Osteoblast (primary cell): ENCODE results near the gene UNC13D. TPM values are rescaled to one million over a fixed set of nuclear protein-coding genes. Genes with fewer than 3 reads are reported as not detected.

Experiments used
- DNase-seq: peaks from one replicate; pipeline ENCODE4 v3.0.0; 2011; ENCODE audit warnings: low spot score, mixed read lengths; ENCODE audit not compliant: insufficient read length; ENCODE audit errors: missing footprints
- H2AFZ ChIP-seq: 2 replicates; pipeline ENCODE4 v1.6.0; 2011; ENCODE audit warnings: mild to moderate bottlenecking, low read length
- H3K27ac ChIP-seq: 2 replicates; pipeline ENCODE4 v1.5.1; 2011; ENCODE audit warnings: mild to moderate bottlenecking, low read depth, low read length, moderate library complexity
- H3K27me3 ChIP-seq: 2 replicates; pipeline ENCODE4 v1.6.0; 2012; ENCODE audit warnings: mild to moderate bottlenecking, control low read depth, inconsistent platforms, low read length, moderate library complexity; ENCODE audit not compliant: insufficient read depth
- H3K36me3 ChIP-seq: 2 replicates; pipeline ENCODE4 v1.5.1; 2011; ENCODE audit warnings: mild to moderate bottlenecking, low read length, control low read depth, moderate library complexity; ENCODE audit not compliant: insufficient read depth
- H3K4me1 ChIP-seq: 2 replicates; pipeline ENCODE4 v1.5.1; 2011; ENCODE audit warnings: mild to moderate bottlenecking, low read length, control low read depth, moderate library complexity; ENCODE audit not compliant: insufficient read depth
- H3K4me2 ChIP-seq: 2 replicates; pipeline ENCODE4 v1.6.0; 2011; ENCODE audit warnings: mild to moderate bottlenecking, low read length; ENCODE audit not compliant: insufficient read depth
- H3K4me3 ChIP-seq: fragments of 200-600 bp; sonication (generic); 3 replicates; pipeline ENCODE4 v1.5.1; 2012; ENCODE audit warnings: mild to moderate bottlenecking, low read length, inconsistent platforms; ENCODE audit not compliant: insufficient read depth
- H3K79me2 ChIP-seq: 2 replicates; pipeline ENCODE4 v1.6.0; 2012; ENCODE audit warnings: mild to moderate bottlenecking, low read length, control low read depth, inconsistent platforms; ENCODE audit not compliant: insufficient read depth
- H3K9me3 ChIP-seq: 2 replicates; pipeline ENCODE4 v1.5.1; 2011; ENCODE audit warnings: low read depth, low read length, control low read depth
- H4K20me1 ChIP-seq: 2 replicates; pipeline ENCODE4 v1.6.0; 2012; ENCODE audit warnings: mild to moderate bottlenecking, low read length, control low read depth; ENCODE audit not compliant: insufficient read depth
- CTCF ChIP-seq: IDR thresholded peaks from 2 replicates; pipeline ENCODE4 v1.5.1; 2011; ENCODE audit warnings: mild to moderate bottlenecking, low read depth, low read length, moderate library complexity; ENCODE audit errors: extremely low read depth
- total RNA-seq: library from RNA; depleted of rRNA; stranded (reverse); fragments of >200 nt; gene quantifications from 2 replicates; pipeline ENCODE4 v1.2.3, GENCODE V29; 2012

UNC13D gene
- total RNA-seq, 1 donor: 1.1 TPM

DNA sequence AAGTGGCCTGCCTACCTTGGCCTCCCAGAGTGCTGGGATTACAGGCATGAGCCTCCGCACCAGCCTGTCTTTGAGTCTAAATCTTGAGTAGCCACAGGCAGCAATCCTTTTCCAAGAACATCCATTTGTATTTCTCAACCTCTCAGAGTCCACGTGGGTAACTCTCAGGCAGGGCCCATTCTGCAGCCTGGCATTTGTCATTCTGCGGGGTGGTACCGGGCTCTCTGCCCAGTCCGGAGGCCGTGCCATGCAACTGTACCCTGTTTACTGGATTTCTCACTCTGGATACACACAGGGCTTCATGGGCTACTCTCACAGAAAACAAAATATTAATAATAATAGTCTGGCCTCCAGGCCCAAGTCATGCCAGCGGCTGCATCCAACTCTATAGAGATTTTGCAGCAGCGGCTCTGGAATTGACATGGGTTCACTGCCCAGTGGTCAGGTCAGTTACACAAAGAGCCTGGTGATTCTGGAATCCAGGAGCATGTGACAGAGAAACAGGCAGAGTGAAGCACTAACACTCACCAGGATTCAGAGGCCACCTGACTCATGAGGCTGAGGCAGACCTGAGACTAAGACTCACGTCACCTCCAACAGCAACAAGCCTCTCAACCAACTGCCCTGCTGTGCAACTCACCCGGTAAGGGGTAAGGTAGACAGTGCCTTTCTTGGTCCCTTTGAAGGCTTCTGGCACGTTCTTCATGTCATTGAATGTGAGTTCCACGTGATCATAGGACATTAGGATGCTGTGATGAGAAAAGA, 6.9 kb upstream of the UNC13D start:
- DNase-seq: peak; percentile 71
- Histone ChIP-seq H3K4me1 (peaks cover 20% of the 10 kb centered on the region), H3K4me3 (no peak overlapping the region), H4K20me1 (peaks cover 6% of the 10 kb centered on the region), H3K79me2 (peaks cover 28% of the 10 kb centered on the region), H3K36me3 (peaks cover 53% of the 10 kb centered on the region), H3K27me3 (no peaks in the 10 kb centered on the region), H3K27ac (no peak overlapping the region), H3K4me2 (no peak overlapping the region), H2AFZ (no peak overlapping the region), H3K9me3 (no peaks in the 10 kb centered on the region)
- no peak for TF ChIP-seq CTCF

- H3K36me3 ChIP-seq: peaks cover 55% of the 10 kb centered on the region
- no peak for TF ChIP-seq CTCF
- H3K4me3 ChIP-seq: no peak overlapping the region
These were observed 5.5 kb upstream of the UNC13D start for GRCh38 chr17:75849724-75850123.

DNA sequence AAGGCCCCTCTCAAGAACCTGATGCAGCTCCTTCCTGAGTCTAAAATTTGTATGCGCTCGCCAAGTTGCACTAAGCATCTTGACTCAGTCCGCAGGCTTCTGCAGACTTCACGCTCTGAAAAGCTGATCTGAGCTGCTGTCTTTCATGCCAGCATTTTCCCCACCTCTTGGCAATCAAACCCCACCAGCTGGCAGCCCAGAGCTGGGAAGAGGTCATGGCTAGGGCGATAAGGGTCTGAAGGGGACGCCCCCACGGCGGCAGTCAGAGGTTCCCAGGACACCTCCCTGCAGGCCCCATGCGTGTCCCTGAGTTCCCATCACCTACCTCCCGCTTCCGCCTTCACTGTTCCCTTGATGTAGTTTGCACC, 5.1 kb upstream of the UNC13D start:
- peaks cover 6% of the 10 kb centered on the region for H4K20me1 ChIP-seq
- TF ChIP-seq CTCF: no peak
- no peak overlapping the region for H2AFZ ChIP-seq
- peaks cover 55% of the 10 kb centered on the region for H3K36me3 ChIP-seq
- H3K4me3 ChIP-seq: no peak overlapping the region
- DNase-seq: peak; percentile 77
- peaks cover 19% of the 10 kb centered on the region for H3K79me2 ChIP-seq
- H3K9me3 ChIP-seq: no peaks in the 10 kb centered on the region
- no peak overlapping the region for H3K4me2 ChIP-seq
- H3K27ac ChIP-seq: no peak overlapping the region
- H3K27me3 ChIP-seq: no peaks in the 10 kb centered on the region
- H3K4me1 ChIP-seq: peaks cover 13% of the 10 kb centered on the region

More at GRCh38 chr17:75849724-75850123, 5.5 kb upstream of the UNC13D start:
- H2AFZ ChIP-seq: no peak overlapping the region
- H3K27me3 ChIP-seq: no peaks in the 10 kb centered on the region
- H3K9me3 ChIP-seq: no peaks in the 10 kb centered on the region
- H3K27ac ChIP-seq: no peak overlapping the region
- peak; percentile 26 for DNase-seq
- H3K79me2 ChIP-seq: peaks cover 21% of the 10 kb centered on the region
- no peak overlapping the region for H3K4me2 ChIP-seq
- peaks cover 18% of the 10 kb centered on the region for H3K4me1 ChIP-seq
- H4K20me1 ChIP-seq: peaks cover 6% of the 10 kb centered on the region

- Histone ChIP-seq H3K4me2 (no peak overlapping the region), H3K27ac (no peak overlapping the region), H3K36me3 (peaks cover 55% of the 10 kb centered on the region), H3K4me1 (peaks cover 8% of the 10 kb centered on the region), H3K27me3 (no peaks in the 10 kb centered on the region), H3K79me2 (peaks cover 19% of the 10 kb centered on the region), H3K4me3 (no peak overlapping the region), H4K20me1 (peaks cover 6% of the 10 kb centered on the region), H2AFZ (no peak overlapping the region), H3K9me3 (no peaks in the 10 kb centered on the region)
- peak; percentile 89 for DNase-seq
- peak; percentile 70 for TF ChIP-seq CTCF
These were observed 4.5 kb upstream of the UNC13D start for GRCh38 chr17:75848523-75849278.
